Measurements from ENCODE around the gene C20orf96.

Gene C20orf96

DNA sequence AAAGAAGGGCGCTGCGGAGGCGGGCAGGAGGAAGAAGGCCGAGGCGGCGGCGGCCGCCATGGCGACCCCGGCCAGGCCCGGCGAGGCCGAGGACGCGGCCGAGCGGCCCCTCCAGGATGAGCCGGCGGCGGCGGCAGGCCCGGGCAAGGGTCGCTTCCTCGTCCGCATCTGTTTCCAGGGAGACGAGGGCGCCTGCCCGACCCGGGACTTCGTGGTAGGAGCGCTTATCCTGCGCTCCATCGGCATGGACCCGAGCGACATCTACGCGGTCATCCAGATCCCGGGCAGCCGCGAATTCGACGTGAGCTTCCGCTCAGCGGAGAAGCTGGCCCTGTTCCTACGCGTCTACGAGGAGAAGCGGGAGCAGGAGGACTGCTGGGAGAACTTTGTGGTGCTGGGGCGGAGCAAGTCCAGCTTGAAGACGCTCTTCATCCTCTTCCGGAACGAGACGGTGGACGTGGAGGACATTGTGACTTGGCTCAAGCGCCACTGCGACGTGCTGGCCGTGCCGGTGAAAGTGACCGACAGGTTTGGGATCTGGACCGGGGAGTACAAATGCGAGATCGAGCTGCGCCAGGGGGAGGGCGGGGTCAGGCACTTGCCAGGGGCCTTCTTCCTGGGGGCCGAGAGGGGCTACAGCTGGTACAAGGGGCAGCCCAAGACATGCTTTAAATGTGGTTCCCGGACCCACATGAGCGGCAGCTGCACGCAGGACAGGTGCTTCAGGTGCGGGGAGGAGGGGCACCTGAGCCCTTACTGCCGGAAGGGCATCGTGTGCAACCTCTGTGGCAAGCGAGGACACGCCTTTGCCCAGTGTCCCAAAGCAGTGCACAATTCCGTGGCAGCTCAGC lies 7.6 kb upstream of the C20orf96 start:
- DNase-seq (ENCODE audit: low spot score): peak; percentile 70
- TF ChIP-seq, protein P1, sequence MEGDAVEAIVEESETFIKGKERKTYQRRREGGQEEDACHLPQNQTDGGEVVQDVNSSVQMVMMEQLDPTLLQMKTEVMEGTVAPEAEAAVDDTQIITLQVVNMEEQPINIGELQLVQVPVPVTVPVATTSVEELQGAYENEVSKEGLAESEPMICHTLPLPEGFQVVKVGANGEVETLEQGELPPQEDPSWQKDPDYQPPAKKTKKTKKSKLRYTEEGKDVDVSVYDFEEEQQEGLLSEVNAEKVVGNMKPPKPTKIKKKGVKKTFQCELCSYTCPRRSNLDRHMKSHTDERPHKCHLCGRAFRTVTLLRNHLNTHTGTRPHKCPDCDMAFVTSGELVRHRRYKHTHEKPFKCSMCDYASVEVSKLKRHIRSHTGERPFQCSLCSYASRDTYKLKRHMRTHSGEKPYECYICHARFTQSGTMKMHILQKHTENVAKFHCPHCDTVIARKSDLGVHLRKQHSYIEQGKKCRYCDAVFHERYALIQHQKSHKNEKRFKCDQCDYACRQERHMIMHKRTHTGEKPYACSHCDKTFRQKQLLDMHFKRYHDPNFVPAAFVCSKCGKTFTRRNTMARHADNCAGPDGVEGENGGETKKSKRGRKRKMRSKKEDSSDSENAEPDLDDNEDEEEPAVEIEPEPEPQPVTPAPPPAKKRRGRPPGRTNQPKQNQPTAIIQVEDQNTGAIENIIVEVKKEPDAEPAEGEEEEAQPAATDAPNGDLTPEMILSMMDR (IDR thresholded peaks at IDR 0.05; ENCODE audit: extremely low read depth, missing control alignments): no peak

DNA sequence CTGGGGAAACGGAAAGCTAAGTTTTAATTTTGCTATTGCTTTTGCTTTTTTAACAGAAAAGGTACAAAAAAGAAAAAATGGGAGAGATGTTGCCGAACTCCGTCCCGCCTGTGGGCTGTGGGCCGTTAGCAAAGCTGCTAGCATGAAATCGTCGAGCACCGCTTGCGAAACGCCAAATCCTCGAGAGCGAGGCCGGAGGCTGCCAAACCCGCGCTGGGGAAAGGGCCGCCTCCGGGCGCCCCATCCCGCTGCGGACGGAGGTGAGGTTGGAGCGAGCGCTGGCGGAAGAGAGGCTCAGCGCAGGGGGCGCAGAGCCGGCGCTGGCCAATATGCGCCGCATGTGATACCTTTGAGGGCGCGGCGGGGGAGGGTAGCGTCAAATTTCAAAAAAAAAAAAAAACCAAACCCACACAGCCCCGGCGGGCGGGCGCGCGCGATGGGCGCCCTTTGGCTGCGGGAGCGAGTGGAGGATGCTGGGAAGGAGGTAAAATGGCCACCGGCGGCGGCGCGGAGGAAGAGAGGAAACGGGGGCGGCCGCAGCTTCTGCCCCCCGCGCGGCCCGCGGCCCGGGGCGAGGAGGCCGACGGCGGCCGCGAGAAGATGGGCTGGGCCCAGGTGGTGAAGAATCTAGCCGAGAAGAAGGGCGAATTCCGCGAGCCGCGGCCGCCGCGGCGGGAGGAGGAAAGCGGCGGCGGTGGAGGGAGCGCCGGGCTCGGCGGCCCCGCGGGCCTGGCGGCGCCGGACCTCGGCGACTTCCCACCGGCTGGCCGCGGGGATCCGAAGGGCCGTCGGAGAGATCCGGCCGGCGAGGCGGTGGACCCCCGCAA lies 6.8 kb upstream of the C20orf96 start, which contains the start of gene ZCCHC3:
TSS of gene ZCCHC3 (plus strand) at position 473 of the 827 bp plus-strand sequence. CDS start at position 490, 17 bp downstream.
- DNase-seq (ENCODE audit: low spot score): peak; percentile 94
- TF ChIP-seq, protein P1 (IDR thresholded peaks at IDR 0.05; ENCODE audit: extremely low read depth, missing control alignments): no peak

DNA sequence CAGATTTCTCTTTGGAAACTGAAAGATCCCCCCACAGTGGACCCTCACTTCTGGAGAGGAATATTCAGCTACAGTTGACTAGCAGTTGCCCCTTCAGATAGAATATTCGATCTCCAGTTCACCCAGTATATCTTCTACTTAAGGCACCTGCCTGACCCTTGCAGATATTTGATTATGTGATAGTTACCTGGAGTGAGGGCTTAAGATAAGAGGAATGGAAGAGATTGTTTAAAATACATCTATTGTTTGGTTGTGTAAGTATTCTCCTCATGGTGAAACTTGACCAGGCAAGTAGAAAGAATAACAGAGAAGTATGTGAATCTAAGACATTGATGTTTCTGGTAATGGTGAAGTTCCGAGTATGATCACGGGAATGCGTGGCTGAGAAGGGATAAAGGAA lies 5.3 kb upstream of the C20orf96 start:
- no peak for DNase-seq (ENCODE audit: low spot score)

DNA sequence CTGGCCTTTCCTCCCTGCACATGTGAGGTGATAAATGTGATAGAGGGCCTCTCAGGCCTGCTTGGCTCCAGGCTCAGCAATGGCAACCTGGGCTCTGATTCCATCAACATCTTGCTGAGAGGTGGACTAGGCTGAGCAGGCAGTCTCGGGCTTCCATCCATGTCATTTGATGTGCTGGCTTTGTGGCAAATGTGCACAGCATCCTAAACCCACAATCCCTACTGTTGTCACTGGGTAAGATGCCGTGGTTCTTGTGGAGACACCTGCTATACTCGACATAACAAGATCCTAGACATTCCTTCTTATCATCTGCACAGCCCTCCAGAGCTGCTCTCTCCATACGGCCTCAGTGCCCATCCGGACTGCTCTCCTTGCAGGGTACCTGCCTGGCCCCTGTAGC lies 4.1 kb upstream of the C20orf96 start:
- DNase-seq (ENCODE audit: low spot score): no peak
- TF ChIP-seq, protein P1 (IDR thresholded peaks at IDR 0.05; ENCODE audit: extremely low read depth, missing control alignments): no peak

More for the DNA sequence above, 5.3 kb upstream of the C20orf96 start:
- TF ChIP-seq, protein P1 (IDR thresholded peaks at IDR 0.05; ENCODE audit: extremely low read depth, missing control alignments): no peak

DNA sequence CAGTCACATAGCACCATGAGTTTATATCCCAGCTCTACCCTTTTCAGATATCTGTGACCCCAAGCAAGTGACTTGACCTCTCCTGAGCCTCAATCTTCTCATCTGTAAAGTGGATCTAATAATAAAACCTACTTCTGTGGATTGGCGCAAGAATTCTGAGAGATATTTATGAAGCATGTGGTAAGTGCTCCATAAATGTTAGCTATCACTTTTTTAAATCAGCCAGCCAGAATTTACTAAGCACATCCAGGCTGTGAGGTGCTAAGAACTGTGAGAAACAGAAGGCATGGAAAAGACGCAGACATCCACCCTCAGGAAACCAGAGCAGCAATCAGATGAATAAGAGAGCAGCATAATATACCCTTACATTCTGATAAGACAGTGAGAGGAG lies 862 bp downstream of the C20orf96 start:
- TF ChIP-seq, protein P1 (IDR thresholded peaks at IDR 0.05; ENCODE audit: extremely low read depth, missing control alignments): no peak
- DNase-seq (ENCODE audit: low spot score): no peak

DNA sequence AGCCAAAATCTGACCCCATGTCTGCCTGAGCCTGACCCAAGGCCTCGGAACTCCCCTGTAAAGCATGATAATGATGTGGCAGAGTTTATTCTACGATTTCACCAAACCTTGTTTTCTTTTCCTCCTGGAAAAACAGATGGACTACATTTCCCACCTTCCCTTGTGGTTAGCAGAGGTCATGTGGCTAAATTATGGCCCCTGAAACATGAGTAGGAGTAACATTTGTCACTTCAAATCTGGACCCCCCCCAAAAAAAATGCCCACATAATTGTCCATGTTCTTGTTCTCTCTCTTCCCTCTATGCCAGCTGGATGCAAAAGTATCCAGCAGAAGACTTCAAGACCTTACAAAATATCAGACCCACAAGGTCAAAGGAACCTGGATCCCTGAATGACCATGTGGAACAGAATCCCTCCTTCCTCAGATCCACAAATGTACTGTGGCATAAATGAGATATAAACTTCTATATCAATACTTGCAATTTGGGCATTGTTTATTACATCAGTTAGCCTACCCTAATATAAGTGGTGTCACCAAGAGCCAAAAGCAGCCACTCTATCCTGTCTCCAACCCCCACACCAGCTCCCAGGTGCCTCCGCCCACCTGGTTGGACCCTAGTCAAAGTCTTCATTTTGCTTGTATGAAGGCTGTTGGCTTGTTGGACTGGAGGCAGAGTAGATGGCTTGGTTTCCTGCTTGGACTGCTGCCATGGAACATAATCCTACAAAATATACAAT lies 1.4 kb downstream of the C20orf96 start:
- no peak for DNase-seq (ENCODE audit: low spot score)
- TF ChIP-seq, protein P1 (IDR thresholded peaks at IDR 0.05; ENCODE audit: extremely low read depth, missing control alignments): no peak
